Gastroesophageal sphincter (tissue), 3 donors: Measurements from ENCODE around the gene FAM171A1.
"Not testable (repeated sequence)": the region's sequence is repeated elsewhere in the genome, so short reads cannot be mapped to it uniquely, and the experiment has no call there.

ENCODE experiments used
- EP300 ChIP-seq: sonication (generic); formaldehyde crosslinking; IDR thresholded peaks from one replicate; pipeline ENCODE4 v1.6.1; 2017; ENCODE audit warnings: antibody characterized with exemption, mild to moderate bottlenecking
- POLR2A ChIP-seq, 2 donors: fragments of 450-650 bp; IDR thresholded peaks; one replicate each; pipeline ENCODE4 v1.6.1; 2017; ENCODE audit warnings: antibody characterized with exemption in 2 of 2, mild to moderate bottlenecking in 2 of 2, moderate library complexity in 1 of 2
- POLR2AphosphoS5 ChIP-seq: sonication (generic); formaldehyde crosslinking; IDR thresholded peaks from one replicate; pipeline ENCODE4 v1.6.1; 2017; ENCODE audit warnings: antibody characterized with exemption
- TF ChIP-seq, protein P1 (sequence below), 4 experiments: fragments of 200-600 bp in 2 of 4; fragments of 450-650 bp in 2 of 4; sonication (generic) in 1 of 4; IDR thresholded peaks; one replicate each; pipeline ENCODE4 v1.5.1; 2017 to 2019; ENCODE audit warnings: antibody characterized with exemption in 4 of 4, mild to moderate bottlenecking in 2 of 4, moderate library complexity in 2 of 4

DNA sequence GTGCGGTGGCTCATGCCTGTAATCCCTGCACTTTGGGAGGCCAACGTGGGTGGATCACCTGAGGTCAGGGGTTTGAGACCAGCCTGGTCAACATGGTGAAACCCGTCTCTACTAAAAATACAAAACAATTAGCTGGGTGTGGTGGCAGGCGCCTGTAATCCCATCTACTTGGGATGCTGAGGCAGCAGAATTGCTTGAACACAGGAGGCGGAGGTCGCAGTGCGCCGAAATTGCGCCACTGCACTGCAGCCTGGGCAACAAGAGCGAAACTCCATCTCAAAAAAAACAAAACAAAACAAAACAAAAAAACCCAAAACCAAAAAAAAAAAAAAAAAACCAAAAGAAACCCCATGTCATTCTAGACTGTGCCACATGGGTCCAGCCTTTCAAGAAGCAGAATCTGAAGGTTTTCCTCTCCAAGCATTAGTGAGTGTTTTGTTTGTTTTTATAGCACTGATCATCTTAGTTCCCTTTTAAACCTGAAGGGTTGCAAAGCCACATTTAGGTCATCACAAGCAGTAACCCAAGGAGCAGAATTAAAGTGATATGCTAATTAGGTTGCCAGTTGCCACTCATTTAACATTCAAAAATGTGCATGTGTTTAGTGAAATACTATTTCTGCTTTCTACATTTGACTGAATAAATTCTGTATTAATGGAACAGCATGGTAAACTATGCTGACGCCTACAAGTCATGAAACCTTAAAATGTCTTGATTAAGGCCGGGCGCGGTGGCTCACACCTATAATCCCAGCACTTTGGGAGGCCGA lies 68.7 kb downstream of the FAM171A1 start:
- TF ChIP-seq POLR2AphosphoS5; EP300; POLR2A (IDR thresholded peaks at IDR 0.05): not testable (repeated sequence)
- TF ChIP-seq, protein P1, sequence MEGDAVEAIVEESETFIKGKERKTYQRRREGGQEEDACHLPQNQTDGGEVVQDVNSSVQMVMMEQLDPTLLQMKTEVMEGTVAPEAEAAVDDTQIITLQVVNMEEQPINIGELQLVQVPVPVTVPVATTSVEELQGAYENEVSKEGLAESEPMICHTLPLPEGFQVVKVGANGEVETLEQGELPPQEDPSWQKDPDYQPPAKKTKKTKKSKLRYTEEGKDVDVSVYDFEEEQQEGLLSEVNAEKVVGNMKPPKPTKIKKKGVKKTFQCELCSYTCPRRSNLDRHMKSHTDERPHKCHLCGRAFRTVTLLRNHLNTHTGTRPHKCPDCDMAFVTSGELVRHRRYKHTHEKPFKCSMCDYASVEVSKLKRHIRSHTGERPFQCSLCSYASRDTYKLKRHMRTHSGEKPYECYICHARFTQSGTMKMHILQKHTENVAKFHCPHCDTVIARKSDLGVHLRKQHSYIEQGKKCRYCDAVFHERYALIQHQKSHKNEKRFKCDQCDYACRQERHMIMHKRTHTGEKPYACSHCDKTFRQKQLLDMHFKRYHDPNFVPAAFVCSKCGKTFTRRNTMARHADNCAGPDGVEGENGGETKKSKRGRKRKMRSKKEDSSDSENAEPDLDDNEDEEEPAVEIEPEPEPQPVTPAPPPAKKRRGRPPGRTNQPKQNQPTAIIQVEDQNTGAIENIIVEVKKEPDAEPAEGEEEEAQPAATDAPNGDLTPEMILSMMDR (IDR thresholded peaks at IDR 0.05), result not testable (repeated sequence)
